ENCODE measurements around the gene SLC6A7. TPM values are rescaled to one million over a fixed set of nuclear protein-coding genes. Genes with fewer than 3 reads are reported as not detected.

The SLC6A7 gene
- total RNA-seq (2022; extraction: Qiagen RNA extraction): 0.02 to 0.04 TPM in 2 of 5 replicates, not detected in the others

DNA sequence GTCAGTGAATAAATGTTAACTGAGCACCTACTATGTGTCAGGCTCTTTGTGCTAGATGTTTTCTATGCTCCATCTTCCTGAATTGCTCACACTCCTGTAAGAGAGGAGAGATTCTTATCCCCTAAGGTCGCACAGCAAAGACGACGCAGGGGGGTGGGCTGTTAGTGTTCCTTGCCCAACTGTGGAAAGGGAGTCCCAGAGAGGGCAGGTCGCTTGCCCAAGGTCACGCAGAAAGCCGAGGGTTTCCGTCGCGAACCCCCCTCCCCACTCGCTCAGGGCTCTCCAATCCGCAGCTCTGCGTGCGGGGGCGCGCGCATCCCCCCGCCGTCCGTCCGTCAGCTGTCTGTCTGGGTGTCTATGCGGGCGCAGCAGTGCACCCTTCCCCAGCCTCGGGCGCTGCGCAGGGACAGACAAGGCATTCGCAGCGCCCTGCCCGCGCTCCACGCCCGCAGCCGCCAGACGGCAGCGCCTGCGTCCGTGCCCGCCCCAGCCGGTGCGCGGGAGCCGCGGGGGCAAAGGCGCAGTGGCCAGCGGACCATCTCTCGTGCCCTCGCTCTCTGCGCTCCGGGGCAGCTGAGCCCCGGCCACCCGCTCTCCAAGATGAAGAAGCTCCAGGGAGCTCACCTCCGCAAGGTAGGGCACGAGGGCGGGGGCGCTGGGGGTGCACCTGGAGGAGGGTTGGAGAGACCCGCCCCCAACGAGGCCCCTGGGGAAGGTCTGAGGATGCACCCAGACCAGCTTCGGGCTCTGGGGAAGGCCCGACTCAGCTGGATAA, at the start of gene SLC6A7:
Gene SLC6A7 (plus strand): TSS at position 335 of the 775 bp plus-strand sequence. CDS start 266 bp downstream, at position 601.

GRCh38 chr5:150155258-150156026, 34.4 kb upstream of the SLC6A7 start, which contains the start of gene PDGFRB:
Gene PDGFRB (minus strand): TSS chr5:150155845. CDS start chr5:150137047, 18,798 bp downstream.

GRCh38 chr5:150166650-150167511, 23.0 kb upstream of the SLC6A7 start, which contains the start of gene CDX1:
Gene CDX1 (plus strand): TSS chr5:150166778. CDS start chr5:150166877, 99 bp downstream.

Other genes with a start within 250 kb of the SLC6A7 start
- 0.20 to 0.32 TPM (median 0.30 TPM) in 5 replicates for gene PDE6A, start 245.3 kb upstream of the SLC6A7 start, total RNA-seq (2022; extraction: Qiagen RNA extraction)
- 51.3 to 81.6 TPM (median 74.0 TPM) in 5 replicates for gene SLC26A2, start 229.3 kb upstream of the SLC6A7 start, total RNA-seq (2022; extraction: Qiagen RNA extraction)
- 5.5 to 6.5 TPM (median 5.8 TPM) in 5 replicates for gene TIGD6, start 189.4 kb upstream of the SLC6A7 start, total RNA-seq (2022; extraction: Qiagen RNA extraction)
- 27.9 to 37.0 TPM (median 35.0 TPM) in 5 replicates for gene HMGXB3, start 189.3 kb upstream of the SLC6A7 start, total RNA-seq (2022; extraction: Qiagen RNA extraction)
- 0.09 to 0.35 TPM (median 0.17 TPM) in 5 replicates for gene CSF1R, start 103.5 kb upstream of the SLC6A7 start, total RNA-seq (2022; extraction: Qiagen RNA extraction)
- 0.14 to 0.27 TPM (median 0.22 TPM) in 5 replicates for gene PDGFRB, start 34.2 kb upstream of the SLC6A7 start, total RNA-seq (2022; extraction: Qiagen RNA extraction)
- not detected in 5 replicates for gene CDX1, start 23.3 kb upstream of the SLC6A7 start, total RNA-seq (2022; extraction: Qiagen RNA extraction)
- 0.54 to 0.85 TPM (median 0.77 TPM) in 5 replicates for gene CAMK2A, start 99.7 kb downstream of the SLC6A7 start, total RNA-seq (2022; extraction: Qiagen RNA extraction)
- gene ARSI, start 112.8 kb downstream of the SLC6A7 start, total RNA-seq (2022; extraction: Qiagen RNA extraction): 25.8 to 37.8 TPM (median 31.8 TPM) in 5 replicates
- gene TCOF1, start 167.6 kb downstream of the SLC6A7 start, total RNA-seq (2022; extraction: Qiagen RNA extraction): 53.5 to 85.1 TPM (median 77.8 TPM) in 5 replicates
- 0.14 TPM in 2 of 5 replicates, not detected in the others for gene CD74, start 222.8 kb downstream of the SLC6A7 start, total RNA-seq (2022; extraction: Qiagen RNA extraction)